IMR-90 (cell line): Measurements from ENCODE around the gene SLC17A8. TPM values are rescaled to one million over a fixed set of nuclear protein-coding genes. Genes with fewer than 3 reads are reported as not detected.

Experiments
- ATAC-seq: fragments of 200-7000 bp; cut with Tn5 transposase; 2 replicates; pipeline ENCODE4 v1.9.1; 2020; ENCODE audit warnings: low read depth, mild to moderate bottlenecking, moderate library complexity
- BruUV-seq: library from RNA; stranded (reverse); fragments of 400-500 nt; replicated peaks from 2 replicates; lab custom pipeline; 2021; lab: Mats Ljungman, UMichigan
- CTCF ChIA-PET: fragments of 300-600 bp; formaldehyde crosslinking; extraction: SDS; loops from one replicate; lab custom pipeline; 2021; ENCODE audit warnings: antibody characterized with exemption; lab: Yijun Ruan, JAX
- POLR2A ChIA-PET: fragments of 300-600 bp; sonication (Branson Sonifier 250); formaldehyde crosslinking; loops from one replicate; lab custom pipeline; 2022; ENCODE audit warnings: antibody characterized with exemption; ENCODE audit not compliant: unreplicated experiment; lab: Charles Lee
- DNase-seq: peaks from one replicate; pipeline ENCODE4 v3.0.0; 2013
- H2AFZ ChIP-seq: replicated peaks from 2 replicates; pipeline ENCODE3; 2013; ENCODE audit warnings: low read length, mild to moderate bottlenecking; ENCODE audit not compliant: poor library complexity
- H2AK5ac ChIP-seq: 2 replicates; pipeline ENCODE4 v1.6.1; 2013; ENCODE audit warnings: low read depth, low read length, inconsistent platforms
- H2AK9ac ChIP-seq: replicated peaks from 2 replicates; pipeline ENCODE3; 2013; ENCODE audit warnings: mild to moderate bottlenecking, low read depth, low read length, moderate library complexity; ENCODE audit not compliant: poor library complexity
- H2BK120ac ChIP-seq: 2 replicates; pipeline ENCODE4 v1.6.1; 2013; ENCODE audit warnings: low read depth, low read length, inconsistent platforms
- H2BK15ac ChIP-seq: 3 replicates; pipeline ENCODE4 v1.6.1; 2013; ENCODE audit warnings: low read depth, low read length, inconsistent platforms
- H2BK20ac ChIP-seq: 2 replicates; pipeline ENCODE4 v1.6.1; 2013; ENCODE audit warnings: low read depth, mild to moderate bottlenecking, inconsistent platforms, low read length, moderate library complexity
- H2BK5ac ChIP-seq: 2 replicates; pipeline ENCODE4 v1.6.1; 2013; ENCODE audit warnings: mild to moderate bottlenecking, low read depth, low read length, inconsistent platforms; ENCODE audit not compliant: poor library complexity, severe bottlenecking
- H3K14ac ChIP-seq: replicated peaks from 2 replicates; pipeline ENCODE4 v1.6.1; 2013; ENCODE audit warnings: low read depth, low read length, inconsistent platforms
- H3K18ac ChIP-seq: 2 replicates; pipeline ENCODE4 v1.6.1; 2013; ENCODE audit warnings: low read depth, low read length, control low read depth
- H3K23ac ChIP-seq: 2 replicates; pipeline ENCODE4 v1.6.1; 2013; ENCODE audit warnings: low read depth, low read length, inconsistent platforms
- H3K27ac ChIP-seq: 2 replicates; pipeline ENCODE4 v1.5.1; 2013; ENCODE audit warnings: mild to moderate bottlenecking, control low read depth, low read length; ENCODE audit not compliant: insufficient read depth
- H3K27me3 ChIP-seq: 2 replicates; pipeline ENCODE4 v1.6.1; 2013; ENCODE audit warnings: low read length; ENCODE audit not compliant: control insufficient read depth, insufficient read depth
- H3K36me3 ChIP-seq: 2 replicates; pipeline ENCODE4 v1.6.1; 2013; ENCODE audit warnings: low read length, mixed read lengths; ENCODE audit not compliant: control insufficient read depth, insufficient read depth
- H3K4ac ChIP-seq: 2 replicates; pipeline ENCODE4 v1.6.1; 2013; ENCODE audit warnings: low read depth, low read length, inconsistent platforms
- H3K4me1 ChIP-seq: 2 replicates; pipeline ENCODE4 v1.6.1; 2013; ENCODE audit warnings: low read length, mixed read lengths; ENCODE audit not compliant: control insufficient read depth, insufficient read depth
- H3K4me2 ChIP-seq: 2 replicates; pipeline ENCODE4 v1.6.1; 2013; ENCODE audit warnings: low read depth, mild to moderate bottlenecking, control low read depth, low read length, moderate library complexity
- H3K4me3 ChIP-seq: 2 replicates; pipeline ENCODE4 v1.5.1; 2013; ENCODE audit warnings: low read depth, mild to moderate bottlenecking, control low read depth, low read length, moderate library complexity; ENCODE audit not compliant: insufficient read depth
- H3K56ac ChIP-seq: 2 replicates; pipeline ENCODE4 v1.6.1; 2013; ENCODE audit warnings: low read length, inconsistent platforms; ENCODE audit not compliant: insufficient read depth; ENCODE audit errors: extremely low read depth
- H3K79me1 ChIP-seq, 2 experiments: 2 replicates each; pipeline ENCODE4 v1.6.1; 2013; ENCODE audit warnings: low read length in 2 of 2, inconsistent platforms in 1 of 2, low read depth in 1 of 2
- H3K9ac ChIP-seq: 2 replicates; pipeline ENCODE4 v1.6.1; 2013; ENCODE audit warnings: low read depth, low read length, control low read depth
- H3K9me1 ChIP-seq: 2 replicates; pipeline ENCODE4 v1.6.1; 2013; ENCODE audit warnings: low read length, inconsistent platforms; ENCODE audit not compliant: insufficient read depth
- H3K9me3 ChIP-seq: 2 replicates; pipeline ENCODE4 v1.6.1; 2013; ENCODE audit warnings: low read length; ENCODE audit not compliant: control insufficient read depth, insufficient read depth
- H4K20me1 ChIP-seq: 2 replicates; pipeline ENCODE4 v1.6.1; 2013; ENCODE audit warnings: low read length, inconsistent platforms; ENCODE audit not compliant: insufficient read depth
- H4K5ac ChIP-seq: 2 replicates; pipeline ENCODE4 v1.6.1; 2013; ENCODE audit warnings: mild to moderate bottlenecking, low read depth, low read length, control low read depth
- H4K8ac ChIP-seq, 2 experiments: 2 replicates each; pipeline ENCODE4 v1.6.1; 2013; ENCODE audit warnings: low read depth in 2 of 2, low read length in 2 of 2, control low read depth in 1 of 2, inconsistent platforms in 1 of 2
- H4K91ac ChIP-seq: 2 replicates; pipeline ENCODE4 v1.6.1; 2013; ENCODE audit warnings: low read depth, low read length, inconsistent platforms; ENCODE audit not compliant: insufficient read depth
- BHLHE40 ChIP-seq: fragments of 150-350 bp; IDR thresholded peaks from 2 replicates; pipeline ENCODE4 v1.6.1; 2016; ENCODE audit warnings: mild to moderate bottlenecking, low read depth, low read length
- MAFK ChIP-seq: IDR thresholded peaks from 2 replicates; pipeline ENCODE4 v1.6.1; 2012; ENCODE audit warnings: low read depth, low read length, improper control_type of control experiment
- MAZ ChIP-seq: IDR thresholded peaks from 2 replicates; pipeline ENCODE4 v1.6.1; 2012; ENCODE audit warnings: low read depth, mild to moderate bottlenecking, low read length, improper control_type of control experiment, moderate library complexity, borderline replicate concordance
- RFX5 ChIP-seq: IDR thresholded peaks from 2 replicates; pipeline ENCODE4 v1.8.0; 2012; ENCODE audit warnings: low read depth, mild to moderate bottlenecking, low read length, moderate library complexity
- dilution Hi-C: fragments of 300-500 bp; cut with HindIII; formaldehyde crosslinking; loops from one replicate; pipeline ENCODE4 v1.14.3; 2018; ENCODE audit warnings: low sequenced_read_pairs; ENCODE audit not compliant: unreplicated experiment
- in situ Hi-C: fragments of 300-500 bp; cut with MboI; formaldehyde crosslinking; loops from 3 replicates; pipeline ENCODE4 v1.14.3; 2019; ENCODE audit warnings: low sequenced_read_pairs, inconsistent platforms, mixed read lengths
- intact Hi-C: fragments of 100-400 bp; cut with micrococcal nuclease; formaldehyde crosslinking; loops from 2 replicates; pipeline ENCODE4 v1.10.0; 2022
- polyA plus RNA-seq, 3 experiments: library from polyadenylated mRNA; depleted of rRNA; stranded (reverse); fragments of >200 nt; gene quantifications; 2 replicates each; pipeline ENCODE4 v1.2.3, GENCODE V29; 2012; ENCODE audit warnings: low replicate concordance in 1 of 3
- total RNA-seq: library from RNA; depleted of rRNA; stranded (reverse); fragments of >200 nt; gene quantifications from 2 replicates; pipeline ENCODE4 v1.2.3, GENCODE V29; 2012

Gene SLC17A8
- total and polyA plus RNA-seq, 2 of the 4 experiments (the other 2 are of a cell fraction), result not detected

- H3K27me3 ChIP-seq, result no peaks in the 10 kb centered on the region
- H3K36me3 ChIP-seq, result no peaks in the 10 kb centered on the region
- H3K9ac ChIP-seq, result no peak overlapping the region
- no peak overlapping the region for H2AK5ac ChIP-seq
- H2AK9ac ChIP-seq, result no peak overlapping the region
- DNase-seq (no peak), ATAC-seq (no peak)
- H3K4me2 ChIP-seq, result no peak overlapping the region
- no peak overlapping the region for H2BK15ac ChIP-seq
- no peak overlapping the region for H3K56ac ChIP-seq
- H2AFZ ChIP-seq, result no peak overlapping the region
- no peaks in the 10 kb centered on the region for H3K79me1 ChIP-seq
- no peaks in the 10 kb centered on the region for H3K9me3 ChIP-seq
- BruUV-seq, result no TSS peak
- ChIA-PET CTCF (no interaction called here), POLR2A (no interaction called here)
- H2BK120ac ChIP-seq, result no peak overlapping the region
- no peak overlapping the region for H4K5ac ChIP-seq
- no peak overlapping the region for H2BK20ac ChIP-seq
- intact Hi-C loops, result no loop called here
- in situ Hi-C loops, result no loop called here
- no peak overlapping the region for H2BK5ac ChIP-seq
- TF ChIP-seq BHLHE40, result no peak
- TF ChIP-seq RFX5, result no peak
- no peak for TF ChIP-seq MAZ
- TF ChIP-seq MAFK, result no peak
- no peak overlapping the region for H4K8ac ChIP-seq
- no peak overlapping the region for H3K23ac ChIP-seq
- no peaks in the 10 kb centered on the region for H3K9me1 ChIP-seq
- H4K20me1 ChIP-seq, result no peaks in the 10 kb centered on the region
- no peak overlapping the region for H3K14ac ChIP-seq
- dilution Hi-C loops, result no loop called here
- no peak overlapping the region for H3K4me3 ChIP-seq
- H3K27ac ChIP-seq, result no peak overlapping the region
- no peak overlapping the region for H4K91ac ChIP-seq
- H3K18ac ChIP-seq, result no peak overlapping the region
- H3K4me1 ChIP-seq, result no peaks in the 10 kb centered on the region
- H3K4ac ChIP-seq, result no peak overlapping the region
These were observed 77.3 kb downstream of the SLC17A8 start for GRCh38 chr12:100434177-100434576.
